Neural progenitor cell (in vitro differentiated cells): Measurements from ENCODE around the gene C2orf49.

Experiments used
- EZH2 ChIP-seq: fragments of 200-600 bp; sonication (generic); IDR thresholded peaks from 2 replicates; pipeline ENCODE4 v1.6.1; 2017; ENCODE audit warnings: antibody characterized with exemption, mild to moderate bottlenecking, moderate library complexity
- TF ChIP-seq, protein P1 (sequence below): fragments of 200-600 bp; sonication (generic); IDR thresholded peaks from 2 replicates; pipeline ENCODE4 v1.5.1; 2017; ENCODE audit warnings: antibody characterized with exemption, mild to moderate bottlenecking

- TF ChIP-seq, protein P1, sequence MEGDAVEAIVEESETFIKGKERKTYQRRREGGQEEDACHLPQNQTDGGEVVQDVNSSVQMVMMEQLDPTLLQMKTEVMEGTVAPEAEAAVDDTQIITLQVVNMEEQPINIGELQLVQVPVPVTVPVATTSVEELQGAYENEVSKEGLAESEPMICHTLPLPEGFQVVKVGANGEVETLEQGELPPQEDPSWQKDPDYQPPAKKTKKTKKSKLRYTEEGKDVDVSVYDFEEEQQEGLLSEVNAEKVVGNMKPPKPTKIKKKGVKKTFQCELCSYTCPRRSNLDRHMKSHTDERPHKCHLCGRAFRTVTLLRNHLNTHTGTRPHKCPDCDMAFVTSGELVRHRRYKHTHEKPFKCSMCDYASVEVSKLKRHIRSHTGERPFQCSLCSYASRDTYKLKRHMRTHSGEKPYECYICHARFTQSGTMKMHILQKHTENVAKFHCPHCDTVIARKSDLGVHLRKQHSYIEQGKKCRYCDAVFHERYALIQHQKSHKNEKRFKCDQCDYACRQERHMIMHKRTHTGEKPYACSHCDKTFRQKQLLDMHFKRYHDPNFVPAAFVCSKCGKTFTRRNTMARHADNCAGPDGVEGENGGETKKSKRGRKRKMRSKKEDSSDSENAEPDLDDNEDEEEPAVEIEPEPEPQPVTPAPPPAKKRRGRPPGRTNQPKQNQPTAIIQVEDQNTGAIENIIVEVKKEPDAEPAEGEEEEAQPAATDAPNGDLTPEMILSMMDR = no peak
- no peak for TF ChIP-seq EZH2
Measured at GRCh38 chr2:105337122-105338019, at the start of gene C2orf49.
